Neural cell (in vitro differentiated cells): Measurements from ENCODE around the gene PGBD5.

Source experiments
- TF ChIP-seq, protein P1 (sequence below): fragments of 450-650 bp; IDR thresholded peaks from 2 replicates; pipeline ENCODE4 v1.5.1; 2014; ENCODE audit warnings: antibody characterized with exemption, mild to moderate bottlenecking, moderate library complexity; ENCODE audit not compliant: poor library complexity, severe bottlenecking
- TF ChIP-seq, protein P2 (sequence below): IDR thresholded peaks from 2 replicates; pipeline ENCODE4 v1.6.1; 2012; ENCODE audit warnings: borderline replicate concordance

DNA sequence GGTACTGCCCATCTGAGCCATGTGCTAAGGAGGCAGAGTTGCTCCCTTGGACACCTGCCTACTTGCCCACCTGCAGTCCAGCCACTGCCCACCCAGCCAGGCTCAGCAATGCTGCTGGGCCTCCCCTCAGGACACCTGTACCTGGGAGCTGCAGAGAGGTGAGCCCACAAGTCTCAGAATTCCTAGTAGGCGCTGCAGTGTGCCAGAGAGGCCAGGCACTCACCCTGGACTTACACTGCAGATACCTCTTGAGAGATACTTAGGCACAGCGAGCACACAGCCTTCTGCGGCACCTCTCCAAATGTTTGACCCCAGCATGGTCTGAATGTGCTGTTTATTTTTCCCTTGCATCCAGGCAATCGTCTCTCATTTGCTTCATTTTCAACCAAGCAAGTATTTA, 71.0 kb downstream of the PGBD5 start:
- TF ChIP-seq, protein P1, sequence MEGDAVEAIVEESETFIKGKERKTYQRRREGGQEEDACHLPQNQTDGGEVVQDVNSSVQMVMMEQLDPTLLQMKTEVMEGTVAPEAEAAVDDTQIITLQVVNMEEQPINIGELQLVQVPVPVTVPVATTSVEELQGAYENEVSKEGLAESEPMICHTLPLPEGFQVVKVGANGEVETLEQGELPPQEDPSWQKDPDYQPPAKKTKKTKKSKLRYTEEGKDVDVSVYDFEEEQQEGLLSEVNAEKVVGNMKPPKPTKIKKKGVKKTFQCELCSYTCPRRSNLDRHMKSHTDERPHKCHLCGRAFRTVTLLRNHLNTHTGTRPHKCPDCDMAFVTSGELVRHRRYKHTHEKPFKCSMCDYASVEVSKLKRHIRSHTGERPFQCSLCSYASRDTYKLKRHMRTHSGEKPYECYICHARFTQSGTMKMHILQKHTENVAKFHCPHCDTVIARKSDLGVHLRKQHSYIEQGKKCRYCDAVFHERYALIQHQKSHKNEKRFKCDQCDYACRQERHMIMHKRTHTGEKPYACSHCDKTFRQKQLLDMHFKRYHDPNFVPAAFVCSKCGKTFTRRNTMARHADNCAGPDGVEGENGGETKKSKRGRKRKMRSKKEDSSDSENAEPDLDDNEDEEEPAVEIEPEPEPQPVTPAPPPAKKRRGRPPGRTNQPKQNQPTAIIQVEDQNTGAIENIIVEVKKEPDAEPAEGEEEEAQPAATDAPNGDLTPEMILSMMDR, result no peak
- TF ChIP-seq, protein P2, sequence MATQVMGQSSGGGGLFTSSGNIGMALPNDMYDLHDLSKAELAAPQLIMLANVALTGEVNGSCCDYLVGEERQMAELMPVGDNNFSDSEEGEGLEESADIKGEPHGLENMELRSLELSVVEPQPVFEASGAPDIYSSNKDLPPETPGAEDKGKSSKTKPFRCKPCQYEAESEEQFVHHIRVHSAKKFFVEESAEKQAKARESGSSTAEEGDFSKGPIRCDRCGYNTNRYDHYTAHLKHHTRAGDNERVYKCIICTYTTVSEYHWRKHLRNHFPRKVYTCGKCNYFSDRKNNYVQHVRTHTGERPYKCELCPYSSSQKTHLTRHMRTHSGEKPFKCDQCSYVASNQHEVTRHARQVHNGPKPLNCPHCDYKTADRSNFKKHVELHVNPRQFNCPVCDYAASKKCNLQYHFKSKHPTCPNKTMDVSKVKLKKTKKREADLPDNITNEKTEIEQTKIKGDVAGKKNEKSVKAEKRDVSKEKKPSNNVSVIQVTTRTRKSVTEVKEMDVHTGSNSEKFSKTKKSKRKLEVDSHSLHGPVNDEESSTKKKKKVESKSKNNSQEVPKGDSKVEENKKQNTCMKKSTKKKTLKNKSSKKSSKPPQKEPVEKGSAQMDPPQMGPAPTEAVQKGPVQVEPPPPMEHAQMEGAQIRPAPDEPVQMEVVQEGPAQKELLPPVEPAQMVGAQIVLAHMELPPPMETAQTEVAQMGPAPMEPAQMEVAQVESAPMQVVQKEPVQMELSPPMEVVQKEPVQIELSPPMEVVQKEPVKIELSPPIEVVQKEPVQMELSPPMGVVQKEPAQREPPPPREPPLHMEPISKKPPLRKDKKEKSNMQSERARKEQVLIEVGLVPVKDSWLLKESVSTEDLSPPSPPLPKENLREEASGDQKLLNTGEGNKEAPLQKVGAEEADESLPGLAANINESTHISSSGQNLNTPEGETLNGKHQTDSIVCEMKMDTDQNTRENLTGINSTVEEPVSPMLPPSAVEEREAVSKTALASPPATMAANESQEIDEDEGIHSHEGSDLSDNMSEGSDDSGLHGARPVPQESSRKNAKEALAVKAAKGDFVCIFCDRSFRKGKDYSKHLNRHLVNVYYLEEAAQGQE, result no peak
